Parathyroid adenoma (tissue), 2 donors: Measurements from ENCODE around the gene HMG20B.

Source experiments
- H2AFZ ChIP-seq: fragments of 300-600 bp; sonication (generic); one replicate; pipeline ENCODE4 v1.7.0; 2017; ENCODE audit warnings: antibody characterized with exemption, mild to moderate bottlenecking
- H3K27ac ChIP-seq: fragments of 300-600 bp; sonication (generic); one replicate; pipeline ENCODE4 v1.7.0; 2017
- H3K27me3 ChIP-seq: fragments of 300-600 bp; sonication (generic); one replicate; pipeline ENCODE4 v1.7.0; 2017; ENCODE audit warnings: low read length; ENCODE audit not compliant: control insufficient read depth, insufficient read depth
- H3K36me3 ChIP-seq: fragments of 300-600 bp; sonication (generic); one replicate; pipeline ENCODE4 v1.7.0; 2017; ENCODE audit warnings: low read length; ENCODE audit not compliant: control insufficient read depth, insufficient read depth
- H3K4me1 ChIP-seq: fragments of 300-600 bp; sonication (generic); one replicate; pipeline ENCODE4 v1.7.0; 2017; ENCODE audit warnings: control low read depth
- H3K4me2 ChIP-seq: fragments of 300-600 bp; sonication (generic); one replicate; pipeline ENCODE4 v1.7.0; 2017; ENCODE audit warnings: low read length
- H3K4me3 ChIP-seq: fragments of 300-600 bp; sonication (generic); one replicate; pipeline ENCODE4 v1.7.0; 2017; ENCODE audit warnings: low read depth, low read length
- H3K79me2 ChIP-seq: fragments of 300-600 bp; sonication (generic); one replicate; pipeline ENCODE4 v1.7.0; 2017; ENCODE audit warnings: control low read depth
- H3K9ac ChIP-seq: fragments of 300-600 bp; sonication (generic); one replicate; pipeline ENCODE4 v1.7.0; 2017; ENCODE audit warnings: mild to moderate bottlenecking
- H3K9me3 ChIP-seq: fragments of 300-600 bp; sonication (generic); one replicate; pipeline ENCODE4 v1.7.0; 2017; ENCODE audit warnings: low read length; ENCODE audit not compliant: control insufficient read depth
- CTCF ChIP-seq: fragments of 300-600 bp; sonication (generic); IDR thresholded peaks from one replicate; pipeline ENCODE4 v1.7.0; 2017; ENCODE audit warnings: antibody characterized with exemption, mild to moderate bottlenecking
- donor health status: primary hyperparathyroidism.

HMG20B gene

GRCh38 chr19:3572855-3573161, at the start of gene HMG20B:
TSS of gene HMG20B (plus strand) at chr19:3572944. CDS start at chr19:3573310, 366 bp downstream.
- Histone ChIP-seq H3K9me3 (no peaks in the 10 kb centered on the region), H3K4me2 (peak within 1 kb of the TSS; percentile 99), H3K9ac (peak within 1 kb of the TSS; percentile 33), H3K27me3 (no peaks in the 10 kb centered on the region), H3K4me1 (peaks cover 5% of the 10 kb centered on the region), H3K79me2 (no peaks in the 10 kb centered on the region), H2AFZ (peak within 1 kb of the TSS; percentile 100), H3K4me3 (peak within 1 kb of the TSS; percentile 87), H3K27ac (peak within 1 kb of the TSS; percentile 40), H3K36me3 (no peaks in the 10 kb centered on the region)
- TF ChIP-seq CTCF: no peak

GRCh38 chr19:3523361-3524077, 49.2 kb upstream of the HMG20B start:
- H3K9me3 ChIP-seq: no peaks in the 10 kb centered on the region
- H3K4me1 ChIP-seq: peaks cover under 1% of the 10 kb centered on the region
- H3K79me2 ChIP-seq: peaks cover 39% of the 10 kb centered on the region
- H3K36me3 ChIP-seq: no peaks in the 10 kb centered on the region
- no peak overlapping the region for H2AFZ ChIP-seq
- no peak overlapping the region for H3K27ac ChIP-seq
- H3K27me3 ChIP-seq: no peaks in the 10 kb centered on the region
- no peak overlapping the region for H3K4me2 ChIP-seq
- H3K9ac ChIP-seq: no peak overlapping the region
- H3K4me3 ChIP-seq: no peak overlapping the region
- TF ChIP-seq CTCF: no peak

DNA sequence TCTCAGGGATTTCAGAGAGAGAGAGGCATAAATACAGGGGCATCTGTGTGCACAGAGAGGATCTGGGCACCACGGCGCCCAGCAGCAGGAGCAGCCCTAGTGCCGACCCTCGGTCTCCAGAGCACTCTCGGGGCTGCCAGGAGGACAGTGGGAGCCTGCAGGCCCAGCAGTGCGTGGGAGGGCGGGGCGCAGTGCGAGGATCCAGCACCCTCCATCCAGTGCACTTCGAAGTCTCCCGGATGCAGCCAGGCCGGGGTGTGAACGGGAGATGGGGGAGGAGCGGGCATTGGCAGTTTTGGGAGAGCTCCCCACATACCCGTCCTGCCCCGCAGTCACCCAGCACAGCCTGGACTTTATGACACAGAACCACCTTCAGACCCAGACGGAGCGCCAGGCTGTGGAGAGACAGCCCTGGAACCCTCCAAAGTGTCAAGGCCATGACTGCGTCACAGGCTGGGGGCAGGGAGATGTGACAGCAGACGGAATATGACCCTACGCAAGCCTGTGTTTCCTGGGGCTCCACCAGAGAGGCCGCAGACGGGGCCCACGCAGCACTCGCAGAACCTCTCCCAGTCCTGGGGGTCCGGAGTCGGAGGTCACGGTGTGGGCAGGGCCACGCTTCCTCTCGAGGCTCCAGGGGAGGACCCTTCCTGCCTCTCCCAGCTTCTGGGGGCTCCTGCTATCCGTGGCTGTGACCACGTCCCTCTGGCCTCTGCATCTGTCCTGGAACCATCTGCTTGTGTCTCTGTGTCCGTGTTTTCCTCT, 48.5 kb upstream of the HMG20B start:
- no peak overlapping the region for H3K9ac ChIP-seq
- no peaks in the 10 kb centered on the region for H3K4me1 ChIP-seq
- H3K79me2 ChIP-seq: peaks cover 33% of the 10 kb centered on the region
- no peak for TF ChIP-seq CTCF
- H2AFZ ChIP-seq: no peak overlapping the region
- no peak overlapping the region for H3K4me3 ChIP-seq
- H3K4me2 ChIP-seq: no peak overlapping the region
- no peaks in the 10 kb centered on the region for H3K9me3 ChIP-seq
- H3K27me3 ChIP-seq: no peaks in the 10 kb centered on the region
- no peak overlapping the region for H3K27ac ChIP-seq
- no peaks in the 10 kb centered on the region for H3K36me3 ChIP-seq

DNA sequence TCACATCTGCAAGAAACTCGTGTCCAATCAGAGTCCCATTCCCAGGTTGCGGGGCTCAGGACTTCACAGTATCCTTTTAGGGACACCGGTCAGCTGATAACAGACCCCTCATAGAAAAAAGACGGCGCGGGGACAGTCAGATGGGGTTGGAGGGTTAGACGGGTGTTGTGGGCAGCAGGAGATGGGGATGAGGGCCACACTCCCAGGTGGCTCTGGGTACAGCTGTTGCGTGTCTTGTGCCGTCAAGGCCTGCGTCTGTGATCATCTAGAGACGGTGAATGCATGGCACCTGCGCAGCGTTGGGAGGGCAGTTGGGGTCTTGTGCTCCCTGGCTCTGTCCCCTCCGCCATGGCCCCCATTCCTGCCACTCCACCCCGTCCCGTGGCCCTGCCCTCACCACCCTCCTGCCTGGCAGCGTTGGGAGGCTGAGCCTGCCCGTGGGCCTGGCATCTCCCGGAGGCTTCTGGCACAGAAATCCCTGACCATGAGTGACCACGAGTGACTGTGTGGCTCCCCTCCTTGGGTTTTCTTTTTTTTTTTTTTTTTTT, 47.8 kb upstream of the HMG20B start:
- H2AFZ ChIP-seq: no peak overlapping the region
- H3K9ac ChIP-seq: no peak overlapping the region
- no peaks in the 10 kb centered on the region for H3K36me3 ChIP-seq
- H3K27ac ChIP-seq: no peak overlapping the region
- TF ChIP-seq CTCF: no peak
- H3K4me3 ChIP-seq: no peak overlapping the region
- no peaks in the 10 kb centered on the region for H3K4me1 ChIP-seq
- no peaks in the 10 kb centered on the region for H3K9me3 ChIP-seq
- H3K79me2 ChIP-seq: peaks cover 26% of the 10 kb centered on the region
- H3K27me3 ChIP-seq: no peaks in the 10 kb centered on the region
- H3K4me2 ChIP-seq: no peak overlapping the region
